K562 (cell line): ENCODE results near the gene SSH3. TPM values are rescaled to one million over a fixed set of nuclear protein-coding genes. Genes with fewer than 3 reads are reported as not detected.

Experiments
- EP300 ChIP-seq: IDR thresholded peaks from 2 replicates; pipeline ENCODE4 v1.6.1; 2012; ENCODE audit warnings: low read length, improper control_type of control experiment
- FOXK2 ChIP-seq, 2 experiments: fragments of 450-650 bp; IDR thresholded peaks in 1 of 2; conservative IDR thresholded peaks in 1 of 2; 2 replicates each; pipeline ENCODE4 v1.6.1; 2016; ENCODE audit warnings: low read depth in 2 of 2, mild to moderate bottlenecking in 1 of 2
- HNRNPL ChIP-seq: fragments of 200-400 bp; formaldehyde crosslinking; IDR thresholded peaks from 2 replicates; pipeline ENCODE4 v1.6.1; 2017; ENCODE audit warnings: low read depth, mild to moderate bottlenecking, low read length
- TBL1XR1 ChIP-seq, 2 experiments: IDR thresholded peaks; 2 replicates each; pipeline ENCODE4 v1.6.1; 2012; ENCODE audit warnings: improper control_type of control experiment in 2 of 2, low read length in 2 of 2, mild to moderate bottlenecking in 1 of 2
- ZKSCAN1 ChIP-seq: fragments of 150-350 bp; IDR thresholded peaks from 2 replicates; pipeline ENCODE4 v1.6.1; 2016; ENCODE audit warnings: low read depth, low read length
- ZNF239 ChIP-seq: fragments of 250-450 bp; sonication (Bioruptor Pico); IDR thresholded peaks from 2 replicates; pipeline ENCODE4 v1.4.0; 2020; ENCODE audit warnings: mild to moderate bottlenecking
- polyA plus RNA-seq, 8 experiments: library from polyadenylated mRNA; depleted of rRNA in 4 of 8; stranded (reverse) in 5 of 8; unstranded in 3 of 8; fragments of >200 nt; fragmentation: Nextera tagmentation in 2 of 8; fragmentation: Illumina TruSeq in 1 of 8; extraction: Ambion mirVana in 2 of 8; extraction: Trizol in 1 of 8; gene quantifications; 2 replicates each; pipeline versions ENCODE4 v1.2.1 to v1.2.3, GENCODE V29; 2011 to 2014; ENCODE audit warnings: inconsistent platforms in 1 of 8, missing spikeins in 1 of 8
- total RNA-seq, 7 experiments: library from RNA; depleted of rRNA in 6 of 7; stranded (reverse); fragments of >200 nt in 6 of 7; fragmentation: Illumina TruSeq in 2 of 7; extraction: Trizol in 2 of 7; gene quantifications; 2 replicates each; pipeline versions ENCODE4 v1.2.1 to v1.2.3, GENCODE V29; 2011 to 2021; ENCODE audit warnings: low replicate concordance in 1 of 7
- TF ChIP-seq, protein P1 (sequence below): fragments of 450-650 bp; IDR thresholded peaks from 2 replicates; pipeline ENCODE4 v1.6.1; 2016
- TF ChIP-seq, protein P2 (sequence below): fragments of 450-650 bp; formaldehyde crosslinking; IDR thresholded peaks from 2 replicates; pipeline ENCODE4 v1.4.0; 2020; ENCODE audit warnings: mild to moderate bottlenecking, moderate library complexity

SSH3 gene
- total and polyA plus RNA-seq, 9 of the 15 experiments (the other 6 are each of a cell fraction or from before 2014, with no cell fraction given) = 0.07 to 1.0 (median 0.24) TPM; not detected in 3

DNA sequence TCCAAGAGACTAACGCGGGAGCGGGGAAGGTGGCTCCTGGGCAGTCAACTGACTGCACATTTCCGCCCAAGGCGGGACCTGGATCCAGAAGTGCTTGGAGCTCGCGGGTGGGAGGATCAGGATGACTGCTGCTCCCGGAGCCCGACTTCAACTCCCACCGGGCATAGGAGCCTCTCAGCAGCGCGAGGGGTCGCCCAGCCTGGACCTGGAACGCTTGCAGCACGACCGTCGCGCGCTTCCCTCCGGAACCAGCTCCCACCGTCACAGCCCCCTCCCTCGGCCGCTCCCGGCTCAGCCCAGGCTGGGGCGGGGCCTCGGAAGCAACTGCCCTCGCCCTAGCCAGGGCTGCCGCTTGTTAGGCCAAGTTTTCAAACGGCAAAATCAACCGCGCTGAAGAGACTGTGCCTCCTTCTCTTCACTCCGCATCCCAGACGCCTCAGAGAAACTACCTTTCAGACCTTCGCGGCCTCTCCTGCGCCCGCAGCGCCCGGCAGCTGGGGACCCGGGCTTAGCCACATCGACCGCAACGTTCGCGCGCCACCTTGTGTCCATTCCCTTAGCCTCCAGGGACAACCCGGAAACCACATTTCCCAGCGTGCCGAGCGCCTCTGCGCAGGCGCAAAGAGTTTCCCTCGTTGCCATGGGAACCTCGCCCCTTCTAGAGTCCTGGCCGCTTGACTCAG lies 14.0 kb downstream of the SSH3 start (continued):
- TF ChIP-seq, protein P1, sequence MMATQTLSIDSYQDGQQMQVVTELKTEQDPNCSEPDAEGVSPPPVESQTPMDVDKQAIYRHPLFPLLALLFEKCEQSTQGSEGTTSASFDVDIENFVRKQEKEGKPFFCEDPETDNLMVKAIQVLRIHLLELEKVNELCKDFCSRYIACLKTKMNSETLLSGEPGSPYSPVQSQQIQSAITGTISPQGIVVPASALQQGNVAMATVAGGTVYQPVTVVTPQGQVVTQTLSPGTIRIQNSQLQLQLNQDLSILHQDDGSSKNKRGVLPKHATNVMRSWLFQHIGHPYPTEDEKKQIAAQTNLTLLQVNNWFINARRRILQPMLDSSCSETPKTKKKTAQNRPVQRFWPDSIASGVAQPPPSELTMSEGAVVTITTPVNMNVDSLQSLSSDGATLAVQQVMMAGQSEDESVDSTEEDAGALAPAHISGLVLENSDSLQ = no peak
- TF ChIP-seq TBL1XR1 (IDR thresholded peaks at IDR 0.05; ENCODE audit: low read length in 2 of 2) = peak; percentile 65 to 78; a peak in 1 of 4 replicates
- no peak; the same call in 1 of the 2 replicates for TF ChIP-seq EP300
- TF ChIP-seq, protein P2, sequence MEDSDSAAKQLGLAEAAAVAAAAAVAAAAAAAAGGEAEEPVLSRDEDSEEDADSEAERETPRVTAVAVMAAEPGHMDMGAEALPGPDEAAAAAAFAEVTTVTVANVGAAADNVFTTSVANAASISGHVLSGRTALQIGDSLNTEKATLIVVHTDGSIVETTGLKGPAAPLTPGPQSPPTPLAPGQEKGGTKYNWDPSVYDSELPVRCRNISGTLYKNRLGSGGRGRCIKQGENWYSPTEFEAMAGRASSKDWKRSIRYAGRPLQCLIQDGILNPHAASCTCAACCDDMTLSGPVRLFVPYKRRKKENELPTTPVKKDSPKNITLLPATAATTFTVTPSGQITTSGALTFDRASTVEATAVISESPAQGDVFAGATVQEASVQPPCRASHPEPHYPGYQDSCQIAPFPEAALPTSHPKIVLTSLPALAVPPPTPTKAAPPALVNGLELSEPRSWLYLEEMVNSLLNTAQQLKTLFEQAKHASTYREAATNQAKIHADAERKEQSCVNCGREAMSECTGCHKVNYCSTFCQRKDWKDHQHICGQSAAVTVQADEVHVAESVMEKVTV (CRISPR knock-in tag) = peak; percentile 99
- TF ChIP-seq HNRNPL = 0 out of 2 replicates have a peak, but pooled peaks have one; percentile 52
- TF ChIP-seq FOXK2 (conservative IDR thresholded peaks at IDR 0.05 in 1 of 2, IDR thresholded peaks at IDR 0.05 in 1 of 2; ENCODE audit: low read depth in 2 of 2) = peak in 1 of 2 experiments; percentile 32; a peak in 2 of 4 replicates
- peak; percentile 12; the same call in 1 of the 2 replicates for TF ChIP-seq ZKSCAN1
- TF ChIP-seq ZNF239 (CRISPR knock-in tag) = no peak
